NOMO-1 treated with DMSO at 0.1 percent for 48 hours (cell line): ENCODE results near the gene ZNF148.

ENCODE experiments used
- DNase-seq: peaks from one replicate; lab custom pipeline; 2025; ENCODE audit not compliant: unreplicated experiment; lab: John Stamatoyannopoulos, UW

Gene ZNF148

GRCh38 chr3:125229707-125230106 lies 145.4 kb downstream of the ZNF148 start:
- DNase-seq: no peak

GRCh38 chr3:125229168-125229567 lies 146.0 kb downstream of the ZNF148 start:
- DNase-seq: no peak

DNA sequence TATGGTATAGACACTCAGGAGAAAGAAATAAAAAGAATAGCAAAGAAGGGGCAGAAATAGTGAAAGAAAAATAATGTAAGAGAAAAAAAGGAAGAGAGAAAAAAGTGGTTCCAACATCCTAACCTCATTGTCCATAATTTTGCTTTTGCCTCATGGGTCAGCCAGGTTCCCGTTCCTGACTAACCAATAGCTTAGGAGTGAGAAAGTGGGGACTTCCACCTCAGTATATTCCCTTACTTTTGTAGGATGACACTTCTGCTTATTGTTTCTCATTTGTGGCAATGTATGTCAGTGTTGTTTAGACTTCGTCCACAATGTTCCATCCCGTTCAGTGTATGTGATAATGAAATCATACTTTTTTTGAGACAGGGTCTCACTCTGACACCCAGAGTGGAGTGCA lies 153.3 kb downstream of the ZNF148 start:
- peak; percentile 21 for DNase-seq

DNA sequence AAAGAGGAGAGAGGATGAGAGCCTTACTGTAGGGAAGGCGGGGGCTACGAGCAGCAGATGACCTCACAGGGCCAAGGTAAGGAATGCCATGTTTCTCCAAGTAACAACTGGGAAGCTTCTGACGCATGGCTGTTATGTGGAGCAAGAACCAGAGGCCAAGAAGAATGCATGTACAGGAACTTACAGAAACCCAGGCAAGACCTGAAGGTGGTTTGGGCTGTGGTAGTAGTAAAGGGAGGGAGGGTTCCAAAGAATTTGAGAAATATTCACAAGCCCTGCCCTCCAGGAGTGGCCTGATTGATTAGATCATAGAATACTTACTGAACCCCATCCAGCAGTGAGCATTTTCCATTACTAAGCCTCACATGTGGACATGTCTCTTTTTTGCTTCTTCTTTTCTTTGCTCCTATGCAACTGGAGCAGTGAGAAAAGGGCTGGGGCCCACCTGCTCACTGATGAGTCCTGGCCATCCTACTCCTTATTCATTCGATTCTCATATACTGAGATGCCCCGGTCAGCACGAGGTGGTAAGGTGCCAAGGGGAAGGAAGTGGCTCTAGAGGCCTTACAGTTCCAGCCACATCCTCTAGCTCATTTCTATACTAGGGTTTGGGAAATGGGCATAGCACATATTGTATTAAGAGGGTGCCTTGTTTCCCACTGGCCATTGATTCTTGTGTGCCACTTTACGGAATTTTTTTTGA lies 154.2 kb downstream of the ZNF148 start:
- DNase-seq: peak; percentile 23

DNA sequence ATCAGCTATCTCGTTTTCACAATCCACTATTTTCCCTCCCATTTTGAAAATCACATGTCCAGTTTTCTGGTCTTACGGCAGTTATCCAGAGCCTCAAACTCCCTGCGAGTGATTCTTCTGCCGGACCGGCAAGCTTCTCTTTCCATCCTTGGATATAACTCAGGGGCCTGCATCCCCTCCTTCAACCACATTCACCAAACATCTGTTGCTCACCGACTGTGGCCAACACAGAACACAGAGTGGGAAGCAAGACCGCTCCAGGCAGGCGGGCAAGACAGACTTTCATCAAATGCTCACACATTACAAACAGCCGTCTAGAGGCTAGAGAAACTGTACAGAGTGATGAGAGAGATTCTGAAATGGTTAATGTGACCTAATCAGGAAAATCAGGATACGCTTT lies 154.9 kb downstream of the ZNF148 start:
- DNase-seq: no peak

DNA sequence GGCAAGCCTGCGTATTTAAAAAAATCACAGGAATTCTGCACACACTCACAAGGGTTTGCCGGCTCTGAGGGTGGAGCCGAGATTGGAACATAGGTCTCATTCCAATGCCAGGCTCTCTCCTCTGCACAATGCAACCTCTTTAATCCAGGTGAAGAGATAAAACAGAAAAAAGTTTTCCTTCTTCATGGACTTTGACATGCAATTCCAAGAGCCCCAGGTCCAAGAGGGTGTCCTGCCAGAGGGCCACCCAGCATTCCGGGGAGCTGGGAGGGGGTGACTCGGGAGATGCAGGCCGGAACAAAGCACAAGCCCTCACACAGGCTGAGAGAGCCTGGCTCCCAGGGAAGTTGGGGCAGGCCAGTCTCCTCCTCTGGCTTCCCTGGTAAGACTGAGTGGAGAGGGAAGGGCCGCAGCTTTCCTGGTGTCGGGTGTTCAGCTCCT lies 155.8 kb downstream of the ZNF148 start:
- no peak for DNase-seq

- DNase-seq: peak; percentile 32
Observed at GRCh38 chr3:125214738-125215137, 160.4 kb downstream of the ZNF148 start.

DNA sequence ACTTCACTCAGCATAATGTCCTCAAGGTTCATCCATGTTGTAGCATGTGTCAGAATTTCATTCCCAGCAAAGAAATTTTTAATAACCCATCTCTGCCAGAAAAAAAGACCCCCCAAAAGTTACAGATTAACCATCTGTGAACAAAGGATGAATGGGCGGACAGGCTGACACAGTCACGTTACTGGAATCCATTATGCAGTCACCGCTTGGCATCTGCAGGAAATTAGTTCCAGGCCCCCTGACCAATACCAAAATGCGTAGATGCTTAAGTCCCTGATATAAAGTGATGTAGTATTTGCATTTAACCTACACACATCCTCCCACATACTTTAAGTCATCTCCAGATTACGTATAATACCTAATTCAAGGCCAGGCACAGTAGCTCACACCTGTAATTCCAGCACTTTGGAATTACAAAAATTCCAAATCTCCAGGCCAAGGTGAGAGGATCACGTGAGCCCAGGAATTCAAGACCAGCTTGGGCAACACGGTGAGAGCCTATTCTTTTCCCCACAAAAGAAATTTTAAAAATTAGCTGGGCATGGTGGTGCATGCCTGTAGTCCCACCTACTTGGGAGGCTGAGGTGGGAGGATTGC lies 161.1 kb downstream of the ZNF148 start:
- no peak for DNase-seq

GRCh38 chr3:125213364-125213755 lies 161.8 kb downstream of the ZNF148 start:
- no peak for DNase-seq

DNA sequence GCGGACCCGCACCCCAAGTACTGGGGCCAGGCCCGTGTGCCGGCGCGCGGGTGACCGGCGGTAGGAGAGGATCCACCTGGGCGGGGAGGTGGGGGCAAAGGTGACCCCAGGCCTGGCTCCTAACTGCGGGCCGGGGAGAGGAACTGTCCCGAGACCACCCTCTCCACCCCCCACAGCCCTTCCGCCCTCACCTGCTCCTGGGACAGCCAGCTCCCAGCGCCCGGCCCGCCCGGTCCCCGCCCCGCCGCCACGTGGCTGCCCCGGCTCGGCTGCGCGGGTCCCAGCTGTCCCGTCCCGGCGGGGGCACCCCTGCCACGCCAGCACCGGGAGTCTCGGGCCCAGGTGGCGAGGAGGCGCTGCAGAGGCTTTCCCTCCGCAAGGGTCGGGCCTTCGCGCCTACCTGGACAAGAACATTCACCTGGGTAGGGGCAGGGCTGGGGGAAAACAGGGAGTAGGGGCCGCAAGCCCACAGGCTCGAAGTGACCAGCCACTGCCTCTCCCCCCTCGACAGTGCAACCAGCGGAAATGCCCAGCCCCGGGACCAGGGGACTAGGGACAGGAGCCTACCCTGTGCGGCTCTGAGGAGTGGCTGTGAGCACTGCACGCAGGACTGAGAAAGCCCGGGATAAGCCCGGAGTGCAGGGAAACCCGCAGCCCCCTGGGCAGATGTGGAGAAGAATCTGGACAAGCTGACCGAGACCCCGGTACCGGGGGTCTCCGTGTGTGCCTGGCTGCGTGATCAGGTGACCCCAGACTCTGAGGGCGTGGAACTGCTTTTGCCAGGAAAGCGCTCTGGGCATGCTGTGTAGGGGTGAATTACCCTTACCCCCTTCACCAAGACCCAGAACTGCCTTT lies 162.4 kb downstream of the ZNF148 start, which contains the start of gene SLC12A8:
SLC12A8 (minus strand) TSS at position 240 of the 855 bp plus-strand sequence. CDS start 1,399 bp downstream, outside the sequence.
- no peak for DNase-seq

GRCh38 chr3:125212091-125212508 lies 163.0 kb downstream of the ZNF148 start:
- no peak for DNase-seq

DNA sequence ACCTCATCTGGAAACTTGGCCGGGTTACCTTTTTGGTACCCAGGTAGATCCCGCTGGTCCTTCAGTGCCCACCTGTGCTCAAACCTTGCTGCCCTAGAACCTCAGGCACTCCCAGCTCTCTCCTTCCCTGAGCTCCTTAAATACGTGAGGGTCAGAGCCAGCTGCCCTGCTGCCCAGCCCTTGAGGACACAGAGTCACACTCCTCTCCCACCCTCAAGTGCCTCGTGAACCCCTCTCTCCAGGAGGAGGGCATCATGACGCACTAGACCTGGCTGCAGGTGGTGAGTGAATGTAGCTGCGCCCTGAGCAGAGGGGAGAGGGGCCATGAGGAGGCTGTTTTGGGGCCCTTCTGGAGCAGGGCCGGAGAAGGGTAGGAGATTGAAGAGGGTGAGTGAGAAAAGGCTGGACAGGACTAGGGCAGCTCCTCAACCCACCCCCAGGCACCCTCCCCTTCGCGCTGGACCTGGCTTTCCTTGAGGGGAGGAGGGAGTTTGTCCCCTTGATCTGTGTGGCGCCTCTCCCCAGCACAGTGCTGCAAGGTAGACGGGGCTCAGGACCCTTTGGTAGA lies 163.5 kb downstream of the ZNF148 start:
- DNase-seq: no peak

DNA sequence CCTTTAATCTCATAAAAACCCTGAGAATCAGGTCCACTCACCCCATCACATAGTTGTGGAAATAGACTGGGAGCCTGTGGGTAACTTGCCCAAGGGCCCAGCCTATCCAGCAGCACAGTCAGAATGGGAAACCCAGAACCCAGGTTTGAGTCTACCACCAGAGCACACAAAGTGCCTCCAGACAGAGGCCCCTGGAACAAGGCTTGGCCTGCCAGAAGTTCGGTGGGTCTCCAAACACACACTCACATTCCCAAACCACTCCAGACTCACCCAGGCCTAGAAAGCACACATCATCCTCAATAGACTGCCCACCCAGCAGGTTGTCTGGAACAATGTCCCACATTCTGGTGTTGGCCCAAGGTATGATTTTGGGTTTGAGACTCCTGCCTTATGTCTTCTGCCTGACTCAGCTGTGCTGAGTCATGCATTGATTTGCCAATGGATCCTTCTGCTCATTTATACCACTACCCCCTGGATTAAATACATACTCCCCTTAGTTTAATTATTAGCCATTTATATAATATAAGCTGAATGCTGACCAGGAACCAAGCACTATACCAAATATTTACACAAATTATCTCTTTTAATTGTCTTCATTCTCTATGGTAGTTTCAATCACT lies 167.1 kb downstream of the ZNF148 start:
- DNase-seq: no peak

GRCh38 chr3:125207507-125207906 lies 167.6 kb downstream of the ZNF148 start:
- DNase-seq: no peak

GRCh38 chr3:125206934-125207333 lies 168.2 kb downstream of the ZNF148 start:
- no peak for DNase-seq

GRCh38 chr3:125203731-125204130 lies 171.4 kb downstream of the ZNF148 start:
- no peak for DNase-seq

GRCh38 chr3:125202197-125202596 lies 172.9 kb downstream of the ZNF148 start:
- DNase-seq: peak; percentile 34

GRCh38 chr3:125200731-125201139 lies 174.4 kb downstream of the ZNF148 start:
- no peak for DNase-seq

DNA sequence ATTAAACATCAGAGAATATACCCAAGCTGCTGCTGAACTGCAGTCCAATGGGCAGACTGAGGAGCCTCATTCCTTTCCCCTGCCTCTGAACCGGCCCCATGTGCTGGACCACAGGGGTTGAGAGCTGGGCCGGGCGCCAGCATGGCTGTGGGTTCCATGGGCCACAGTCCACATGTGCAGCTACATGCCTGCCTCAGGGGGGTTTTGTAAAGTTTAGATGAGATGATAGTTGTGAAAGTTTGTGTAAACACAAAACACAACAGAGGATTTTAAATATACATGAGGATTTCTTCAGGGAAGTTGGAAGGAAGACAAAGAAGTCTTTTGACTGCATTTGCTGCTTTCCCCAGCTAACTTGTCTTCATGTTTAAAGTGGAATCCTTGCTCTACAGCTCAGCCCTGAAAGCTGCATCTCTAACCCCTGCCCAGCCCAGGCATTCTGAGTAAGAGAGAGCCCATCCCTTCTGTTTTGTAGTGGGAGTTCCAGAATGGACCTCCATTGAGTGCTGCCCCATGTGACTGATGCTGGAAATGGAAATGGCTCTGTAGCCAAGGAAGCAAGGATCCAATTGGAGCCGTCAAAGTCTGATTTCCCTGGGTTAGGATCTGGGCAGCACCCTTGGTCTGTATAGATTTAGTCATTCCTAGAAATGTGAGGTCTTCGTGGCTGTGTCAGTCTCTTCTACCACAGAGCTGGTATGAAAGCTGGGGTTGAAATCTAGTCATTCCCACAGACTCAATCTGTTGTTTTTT lies 180.1 kb downstream of the ZNF148 start:
- DNase-seq: no peak
